NT2/D1 (cell line): ENCODE measurements around the gene STRN3.

Source experiments
- SUZ12 ChIP-seq: IDR thresholded peaks from 2 replicates; pipeline ENCODE4 v1.6.1; 2011; ENCODE audit not compliant: insufficient read length, insufficient read depth; ENCODE audit errors: extremely low read depth
- ZNF274 ChIP-seq: IDR thresholded peaks from 2 replicates; pipeline ENCODE4 v1.6.1; 2011; ENCODE audit warnings: mild to moderate bottlenecking, low read depth, low read length

GRCh38 chr14:30893819-30894218 is 132.4 kb downstream of the STRN3 start:
- no peak for TF ChIP-seq ZNF274
- TF ChIP-seq SUZ12 = no peak
